ENCODE data around the gene ASXL3.
A peak's percentile ranks its signal among the peaks of the same experiment; 100 is the strongest.

Gene ASXL3

GRCh38 chr18:33577685-33578517, at the start of gene ASXL3:
ASXL3 (plus strand) TSS chr18:33578219; CDS start chr18:33578632, 413 bp downstream.
- DNase-seq: peak; percentile 33

GRCh38 chr18:33532978-33533377, 45.0 kb upstream of the ASXL3 start:
- no peak for DNase-seq

- DNase-seq: no peak
These were observed 41.1 kb upstream of the ASXL3 start for GRCh38 chr18:33536904-33537303.

GRCh38 chr18:33538418-33539042, 39.5 kb upstream of the ASXL3 start:
- DNase-seq: no peak

GRCh38 chr18:33540392-33540791, 37.6 kb upstream of the ASXL3 start:
- no peak for DNase-seq

GRCh38 chr18:33541316-33541715, 36.7 kb upstream of the ASXL3 start:
- DNase-seq: no peak

- no peak for DNase-seq
These were observed 21.2 kb upstream of the ASXL3 start for GRCh38 chr18:33556846-33557245.

GRCh38 chr18:33557706-33558105, 20.3 kb upstream of the ASXL3 start:
- no peak for DNase-seq

GRCh38 chr18:33558529-33558928, 19.5 kb upstream of the ASXL3 start:
- no peak for DNase-seq

GRCh38 chr18:33560686-33561370, 17.2 kb upstream of the ASXL3 start:
- DNase-seq: no peak

GRCh38 chr18:33562741-33563140, 15.3 kb upstream of the ASXL3 start:
- no peak for DNase-seq

GRCh38 chr18:33567705-33568104, 10.3 kb upstream of the ASXL3 start:
- DNase-seq: no peak

- no peak for DNase-seq
These were observed 5.8 kb upstream of the ASXL3 start for GRCh38 chr18:33571998-33572787.

- DNase-seq: no peak
These were observed 4.8 kb upstream of the ASXL3 start for GRCh38 chr18:33573193-33573592.

GRCh38 chr18:33575451-33575850, 2.6 kb upstream of the ASXL3 start:
- DNase-seq: no peak

- no peak for DNase-seq
These were observed 896 bp upstream of the ASXL3 start for GRCh38 chr18:33576999-33577646.

- peak; percentile 32 for DNase-seq
These were observed 714 bp downstream of the ASXL3 start for GRCh38 chr18:33578518-33579348.

GRCh38 chr18:33579349-33580215, 1.6 kb downstream of the ASXL3 start:
- no peak for DNase-seq

GRCh38 chr18:33580546-33580945, 2.5 kb downstream of the ASXL3 start:
- DNase-seq: no peak

GRCh38 chr18:33581856-33582255, 3.8 kb downstream of the ASXL3 start:
- DNase-seq: no peak

- DNase-seq: no peak
These were observed 5.9 kb downstream of the ASXL3 start for GRCh38 chr18:33583901-33584300.

Measured in 8988T (cell line).